Measurements from ENCODE around the gene IGSF22.

IGSF22 gene

GRCh38 chr11:18743900-18744514, 18.0 kb upstream of the IGSF22 start:
- no peak for DNase-seq (ENCODE audit: low read depth)

- DNase-seq (ENCODE audit: low read depth) = no peak
These were observed 17.4 kb upstream of the IGSF22 start for GRCh38 chr11:18743365-18743764.

GRCh38 chr11:18741783-18742182, 15.8 kb upstream of the IGSF22 start:
- DNase-seq (ENCODE audit: low read depth) = no peak

- DNase-seq (ENCODE audit: low read depth) = no peak
These were observed 13.7 kb upstream of the IGSF22 start for GRCh38 chr11:18739685-18740084.

GRCh38 chr11:18737642-18738041, 11.7 kb upstream of the IGSF22 start:
- DNase-seq (ENCODE audit: low read depth) = no peak

- no peak for DNase-seq (ENCODE audit: low read depth)
These were observed 10.7 kb upstream of the IGSF22 start for GRCh38 chr11:18736590-18737148.

- DNase-seq (ENCODE audit: low read depth) = no peak
These were observed 7.2 kb upstream of the IGSF22 start for GRCh38 chr11:18733202-18733601.

GRCh38 chr11:18731949-18732821, 6.2 kb upstream of the IGSF22 start:
- DNase-seq (ENCODE audit: low read depth) = no peak

- DNase-seq (ENCODE audit: low read depth) = no peak
These were observed 5.5 kb upstream of the IGSF22 start for GRCh38 chr11:18731441-18731840.

- no peak for DNase-seq (ENCODE audit: low read depth)
These were observed 4.0 kb upstream of the IGSF22 start for GRCh38 chr11:18730020-18730419.

GRCh38 chr11:18729426-18729825, 3.4 kb upstream of the IGSF22 start:
- no peak for DNase-seq (ENCODE audit: low read depth)

GRCh38 chr11:18728658-18729057, 2.7 kb upstream of the IGSF22 start:
- DNase-seq (ENCODE audit: low read depth) = no peak

GRCh38 chr11:18727479-18728236, 1.7 kb upstream of the IGSF22 start:
- no peak for DNase-seq (ENCODE audit: low read depth)

GRCh38 chr11:18723991-18724390, 2.0 kb downstream of the IGSF22 start:
- no peak for DNase-seq (ENCODE audit: low read depth)

GRCh38 chr11:18722293-18722637, 3.7 kb downstream of the IGSF22 start:
- DNase-seq (ENCODE audit: low read depth) = no peak

- DNase-seq (ENCODE audit: low read depth) = peak; percentile 14
These were observed 4.3 kb downstream of the IGSF22 start for GRCh38 chr11:18721561-18722292.

- peak; percentile 22 for DNase-seq (ENCODE audit: low read depth)
These were observed 5.0 kb downstream of the IGSF22 start for GRCh38 chr11:18720808-18721560.

- DNase-seq (ENCODE audit: low read depth) = no peak
These were observed 5.7 kb downstream of the IGSF22 start for GRCh38 chr11:18720091-18720807.

GRCh38 chr11:18715476-18715875, 10.5 kb downstream of the IGSF22 start:
- DNase-seq (ENCODE audit: low read depth) = no peak

GRCh38 chr11:18714443-18714780, 11.6 kb downstream of the IGSF22 start:
- no peak for DNase-seq (ENCODE audit: low read depth)

Measured in HS-5 (cell line).